ENCODE measurements around the gene FMN2. TPM values are rescaled to one million over a fixed set of nuclear protein-coding genes. Genes with fewer than 3 reads are reported as not detected.

FMN2 gene
- total RNA-seq, 1 experiment from 2014 or later, result 0.59 TPM

- Histone ChIP-seq H3K9ac (ENCODE audit: extremely low read depth, insufficient read length, low read length) (no peak overlapping the region), H3K18ac (ENCODE audit: insufficient read length, low read depth, low read length) (no peak overlapping the region), H3K27ac (ENCODE audit: insufficient read length, low read depth, low read length) (no peak overlapping the region), H3T11ph (ENCODE audit: low read length) (no peak overlapping the region), H2BK120ac (ENCODE audit: low read depth, low read length, poor library complexity, severe bottlenecking) (no peak overlapping the region), H3K4me1 (ENCODE audit: insufficient read depth, low read length) (no peaks in the 10 kb centered on the region), H3K23ac (ENCODE audit: insufficient read length, low read depth, low read length) (no peak overlapping the region), H4K20me1 (ENCODE audit: control insufficient read depth, insufficient read depth, insufficient read length) (no peaks in the 10 kb centered on the region), H2AFZ (ENCODE audit: low read length) (no peak overlapping the region), H3K14ac (ENCODE audit: insufficient read depth, low read length) (no peak overlapping the region), H2BK20ac (ENCODE audit: low read depth, low read length, poor library complexity, severe bottlenecking) (no peak overlapping the region), H3K27me3 (ENCODE audit: insufficient read depth, low read length) (no peaks in the 10 kb centered on the region), H2AK5ac (ENCODE audit: insufficient read length, low read length) (no peak overlapping the region), H4K91ac (ENCODE audit: insufficient read length, low read depth, low read length) (no peak overlapping the region), H2BK12ac (ENCODE audit: insufficient read length, low read depth, low read length) (no peak overlapping the region), H4K5ac (ENCODE audit: insufficient read length, low read depth, low read length) (no peak overlapping the region), H3K56ac (ENCODE audit: insufficient read length, low read depth, low read length) (no peak overlapping the region), H3K9me3 (ENCODE audit: control insufficient read depth, low read depth, low read length) (no peaks in the 10 kb centered on the region), H4K8ac (replicated peaks; ENCODE audit: insufficient read length, low read depth, low read length) (no peak overlapping the region), H2BK5ac (ENCODE audit: insufficient read length, low read length) (no peak overlapping the region), H3K4ac (ENCODE audit: low read depth, low read length) (no peak overlapping the region), H2BK15ac (ENCODE audit: low read depth, low read length) (no peak overlapping the region), H3K79me1 (ENCODE audit: insufficient read depth, low read depth, low read length, poor library complexity, severe bottlenecking) (no peaks in the 10 kb centered on the region), H3K23me2 (ENCODE audit: insufficient read length, low read depth, low read length, poor library complexity, severe bottlenecking) (no peaks in the 10 kb centered on the region), H3K79me2 (ENCODE audit: insufficient read depth, low read length) (no peaks in the 10 kb centered on the region), H3K4me2 (ENCODE audit: insufficient read depth, insufficient read length, low read length) (no peak overlapping the region)
- no peak for TF ChIP-seq CTCF (conservative IDR thresholded peaks at IDR 0.05)
- H3K4me3 Mint-ChIP-seq, result no peak overlapping the region
- no peaks in the 10 kb centered on the region for H3K4me1 Mint-ChIP-seq
- no peaks in the 10 kb centered on the region; the same call in none of the 2 replicates for H3K27me3 Mint-ChIP-seq (ENCODE audit: low read depth)
- H3K36me3 Mint-ChIP-seq (ENCODE audit: insufficient read depth in 1 of 3, low read depth in 3 of 3), result no peaks in the 10 kb centered on the region
- H3K9me3 Mint-ChIP-seq, result no peaks in the 10 kb centered on the region
- peak overlapping the region in 2 of 3 experiments; percentile 29 to 72; a peak in 1 of 7 replicates for H3K27ac Mint-ChIP-seq
- DNase-seq, result no peak
These were observed 420.1 kb downstream of the FMN2 start for GRCh38 chr1:240511789-240512188.
